ENCODE data around the gene LTBR. TPM values are rescaled to one million over a fixed set of nuclear protein-coding genes. Genes with fewer than 3 reads are reported as not detected.

The LTBR gene
- total RNA-seq, 1 donor from 2014 or later: not detected

DNA sequence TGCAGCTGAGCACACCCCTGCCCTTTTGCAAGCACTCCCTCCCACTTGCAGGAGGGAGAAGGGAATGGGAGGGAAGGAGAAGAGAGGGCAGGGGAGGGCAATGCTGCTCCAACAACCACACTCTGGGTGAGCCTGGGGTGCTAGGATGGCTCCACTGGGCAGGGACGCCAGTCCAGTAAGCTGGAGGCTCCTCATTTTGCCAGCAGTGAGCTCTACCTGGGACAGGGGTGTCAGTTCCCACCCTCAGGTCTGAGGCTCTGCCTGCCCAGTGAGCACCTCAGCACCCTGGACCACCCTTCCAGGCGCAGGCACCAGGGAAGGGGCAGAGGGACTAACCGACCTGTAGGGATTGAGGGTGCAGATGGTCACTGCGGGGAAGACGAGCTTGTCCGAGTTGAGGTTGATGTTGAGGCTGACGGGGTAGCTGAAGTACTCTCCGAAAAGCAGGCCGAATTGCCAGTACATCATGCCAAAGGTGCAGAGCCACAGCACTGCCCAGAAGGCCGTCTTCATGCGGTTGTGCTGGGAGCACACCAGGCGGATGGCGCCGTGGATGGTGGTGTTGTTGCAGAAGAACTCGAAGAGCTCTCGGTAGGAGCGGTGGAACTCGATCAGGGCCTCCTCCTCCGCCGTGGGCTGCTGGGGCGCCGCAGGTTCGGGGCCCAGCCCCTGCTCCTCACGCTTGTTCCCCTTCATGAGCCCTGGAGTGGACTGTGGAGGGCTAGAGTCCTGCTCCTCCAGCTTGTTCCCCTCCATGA is 9.8 kb upstream of the LTBR start:
- TF ChIP-seq EZH2phosphoT487 (IDR thresholded peaks at IDR 0.05) (no peak), EZH2 (IDR thresholded peaks at IDR 0.05) (no peak)
- TF ChIP-seq, protein P1, sequence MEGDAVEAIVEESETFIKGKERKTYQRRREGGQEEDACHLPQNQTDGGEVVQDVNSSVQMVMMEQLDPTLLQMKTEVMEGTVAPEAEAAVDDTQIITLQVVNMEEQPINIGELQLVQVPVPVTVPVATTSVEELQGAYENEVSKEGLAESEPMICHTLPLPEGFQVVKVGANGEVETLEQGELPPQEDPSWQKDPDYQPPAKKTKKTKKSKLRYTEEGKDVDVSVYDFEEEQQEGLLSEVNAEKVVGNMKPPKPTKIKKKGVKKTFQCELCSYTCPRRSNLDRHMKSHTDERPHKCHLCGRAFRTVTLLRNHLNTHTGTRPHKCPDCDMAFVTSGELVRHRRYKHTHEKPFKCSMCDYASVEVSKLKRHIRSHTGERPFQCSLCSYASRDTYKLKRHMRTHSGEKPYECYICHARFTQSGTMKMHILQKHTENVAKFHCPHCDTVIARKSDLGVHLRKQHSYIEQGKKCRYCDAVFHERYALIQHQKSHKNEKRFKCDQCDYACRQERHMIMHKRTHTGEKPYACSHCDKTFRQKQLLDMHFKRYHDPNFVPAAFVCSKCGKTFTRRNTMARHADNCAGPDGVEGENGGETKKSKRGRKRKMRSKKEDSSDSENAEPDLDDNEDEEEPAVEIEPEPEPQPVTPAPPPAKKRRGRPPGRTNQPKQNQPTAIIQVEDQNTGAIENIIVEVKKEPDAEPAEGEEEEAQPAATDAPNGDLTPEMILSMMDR (IDR thresholded peaks at IDR 0.05): no peak
- DNase-seq (ENCODE audit: low spot score): no peak
- H3K4me3 Mint-ChIP-seq: peak overlapping the region; percentile 48
- peaks cover 23% of the 10 kb centered on the region for H3K27me3 Mint-ChIP-seq (ENCODE audit: insufficient read depth, low read depth)
- no peaks in the 10 kb centered on the region for H4K20me1 ChIP-seq (ENCODE audit: low read depth)
- peak overlapping the region; percentile 44 for H2AFZ ChIP-seq (replicated peaks)
- no peaks in the 10 kb centered on the region for H3K9me3 Mint-ChIP-seq
- peaks cover 76% of the 10 kb centered on the region for H3K4me1 ChIP-seq
- H3K4me2 ChIP-seq: peak overlapping the region; percentile 72
- H3K79me2 ChIP-seq (ENCODE audit: low read depth): peaks cover 10% of the 10 kb centered on the region
- H3K36me3 ChIP-seq: no peaks in the 10 kb centered on the region
- H3K4me3 ChIP-seq: no peak overlapping the region
- peaks cover 81% of the 10 kb centered on the region for H3K4me1 Mint-ChIP-seq
- no peak overlapping the region for H3K27ac ChIP-seq
- peaks cover 65% of the 10 kb centered on the region for H3F3A ChIP-seq (ENCODE audit: low read depth)
- no peaks in the 10 kb centered on the region for H3K36me3 Mint-ChIP-seq
- no peaks in the 10 kb centered on the region for H3K9me3 ChIP-seq (ENCODE audit: low read depth)
- no peak overlapping the region for H3K9ac ChIP-seq
- H3K27me3 ChIP-seq: peaks cover 23% of the 10 kb centered on the region
- H3K27ac Mint-ChIP-seq: no peak overlapping the region

DNA sequence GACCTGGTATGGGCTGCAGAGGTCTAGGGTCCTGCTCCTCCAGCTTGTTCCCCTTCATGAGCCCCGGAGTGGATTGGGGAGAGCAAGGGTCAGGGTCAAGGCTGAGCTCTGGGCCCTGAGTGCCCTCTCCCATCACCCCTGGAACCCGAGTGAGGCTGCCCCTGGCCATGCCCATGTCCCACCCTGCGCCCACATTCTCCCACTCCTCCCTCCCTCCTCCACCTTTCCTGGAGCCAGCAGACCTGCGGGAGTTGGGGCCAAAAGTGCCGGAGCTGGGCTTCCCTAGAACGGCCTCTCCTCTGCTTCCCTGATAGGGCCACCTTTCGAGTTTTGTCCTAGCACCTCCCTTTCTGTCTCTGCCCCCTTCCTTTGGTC is 9.2 kb upstream of the LTBR start:
- no peaks in the 10 kb centered on the region for H3K36me3 Mint-ChIP-seq
- no peak for DNase-seq (ENCODE audit: low spot score)

DNA sequence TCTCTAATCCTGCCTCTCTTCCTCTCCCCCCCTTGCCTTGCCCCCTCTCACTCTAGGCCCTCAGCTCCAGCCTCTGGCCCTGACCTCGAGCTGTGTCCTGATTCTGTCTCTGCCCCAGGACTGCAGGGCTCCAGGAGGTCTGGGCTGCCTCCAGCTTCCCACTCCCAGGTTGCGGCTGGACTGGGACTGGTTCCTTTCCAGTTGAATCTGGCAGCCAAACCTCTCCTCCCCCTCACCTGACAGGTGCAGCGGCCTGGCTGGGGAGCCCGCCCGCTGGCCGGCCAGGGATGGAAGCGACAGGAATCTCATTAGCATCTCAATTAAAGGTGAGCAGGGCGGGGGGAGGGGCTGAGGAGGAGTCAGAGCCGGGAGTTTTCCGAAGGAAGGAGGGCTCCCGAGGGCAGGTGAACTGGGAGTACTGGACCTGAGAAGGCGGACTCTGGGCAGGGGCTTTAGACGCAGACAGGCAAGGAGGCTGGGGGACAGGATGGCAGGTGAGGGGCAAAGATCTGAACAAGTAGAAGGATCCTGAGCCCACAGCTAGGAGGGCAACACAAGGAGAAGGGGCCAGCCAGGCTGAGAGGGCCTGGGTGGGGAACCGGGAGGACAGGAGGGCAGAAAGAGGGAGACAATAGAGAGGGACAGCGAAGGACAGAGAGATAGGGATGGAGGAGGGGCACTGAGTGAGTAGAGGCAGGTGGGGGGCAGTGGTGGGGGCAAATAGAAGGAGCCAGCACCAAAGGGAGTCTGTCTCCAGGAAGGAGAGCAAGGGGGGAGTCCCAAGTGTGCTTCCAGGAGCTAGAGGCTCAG is 8.5 kb upstream of the LTBR start, which contains the start of gene SCNN1A:
Gene SCNN1A (minus strand): TSS at position 295 of the 810 bp plus-strand sequence. CDS start 780 bp downstream, outside the sequence.
- H2AFZ ChIP-seq (replicated peaks): peak within 1 kb of the TSS; percentile 57
- peaks cover 23% of the 10 kb centered on the region for H3K27me3 ChIP-seq
- H3K4me1 Mint-ChIP-seq: peaks cover 75% of the 10 kb centered on the region
- H4K20me1 ChIP-seq (ENCODE audit: low read depth): no peaks in the 10 kb centered on the region
- H3K27ac Mint-ChIP-seq: peak within 1 kb of the TSS; percentile 97
- no peaks in the 10 kb centered on the region for H3K9me3 ChIP-seq (ENCODE audit: low read depth)
- peak; percentile 41 for DNase-seq (ENCODE audit: low spot score)
- peak within 1 kb of the TSS; percentile 60 for H3K4me3 Mint-ChIP-seq
- H3K36me3 Mint-ChIP-seq: no peaks in the 10 kb centered on the region
- H3K9me3 Mint-ChIP-seq: no peaks in the 10 kb centered on the region
- H3K27ac ChIP-seq: no peak within 1 kb of the TSS
- no peak within 1 kb of the TSS for H3K4me3 ChIP-seq
- peaks cover 68% of the 10 kb centered on the region for H3F3A ChIP-seq (ENCODE audit: low read depth)
- H3K9ac ChIP-seq: no peak within 1 kb of the TSS
- H3K36me3 ChIP-seq: no peaks in the 10 kb centered on the region
- peaks cover 4% of the 10 kb centered on the region for H3K79me2 ChIP-seq (ENCODE audit: low read depth)
- TF ChIP-seq EZH2phosphoT487 (IDR thresholded peaks at IDR 0.05) (no peak), EZH2 (IDR thresholded peaks at IDR 0.05) (no peak)
- TF ChIP-seq, protein P1 (IDR thresholded peaks at IDR 0.05): no peak
- H3K4me2 ChIP-seq: peak within 1 kb of the TSS; percentile 72
- H3K4me1 ChIP-seq: peaks cover 74% of the 10 kb centered on the region
- peaks cover 23% of the 10 kb centered on the region for H3K27me3 Mint-ChIP-seq (ENCODE audit: insufficient read depth, low read depth)

More for the DNA sequence above, 9.2 kb upstream of the LTBR start:
- Histone ChIP-seq H3K9ac (no peak overlapping the region), H3K9me3 (ENCODE audit: low read depth) (no peaks in the 10 kb centered on the region), H3K27ac (no peak overlapping the region), H3K4me2 (peak overlapping the region; percentile 72), H2AFZ (replicated peaks) (peak overlapping the region; percentile 19), H4K20me1 (ENCODE audit: low read depth) (no peaks in the 10 kb centered on the region), H3K4me1 (peaks cover 78% of the 10 kb centered on the region), H3K4me3 (no peak overlapping the region), H3K36me3 (no peaks in the 10 kb centered on the region), H3K79me2 (ENCODE audit: low read depth) (peaks cover 8% of the 10 kb centered on the region), H3F3A (ENCODE audit: low read depth) (peaks cover 65% of the 10 kb centered on the region), H3K27me3 (peaks cover 23% of the 10 kb centered on the region)
- Mint-ChIP-seq H3K9me3 (no peaks in the 10 kb centered on the region), H3K27me3 (ENCODE audit: insufficient read depth, low read depth) (peaks cover 23% of the 10 kb centered on the region), H3K27ac (peak overlapping the region; percentile 86), H3K4me3 (no peak overlapping the region), H3K4me1 (peaks cover 82% of the 10 kb centered on the region)
- TF ChIP-seq EZH2 (IDR thresholded peaks at IDR 0.05) (no peak), EZH2phosphoT487 (IDR thresholded peaks at IDR 0.05) (no peak)
- TF ChIP-seq, protein P1 (IDR thresholded peaks at IDR 0.05): no peak

All from neural progenitor cell (in vitro differentiated cells).